ENCODE results near the gene HAND2.

Gene HAND2

GRCh38 chr4:173519111-173520101 lies 10.6 kb downstream of the HAND2 start:
- DNase-seq, result peak; percentile 66

GRCh38 chr4:173518425-173519102 lies 11.5 kb downstream of the HAND2 start:
- DNase-seq, result peak; percentile 51

- DNase-seq, result peak; percentile 62
Observed at GRCh38 chr4:173517781-173518424, 12.1 kb downstream of the HAND2 start.

GRCh38 chr4:173516621-173517524 lies 13.2 kb downstream of the HAND2 start:
- DNase-seq, result peak; percentile 78

GRCh38 chr4:173515458-173515857 lies 14.6 kb downstream of the HAND2 start:
- peak; percentile 32 for DNase-seq

GRCh38 chr4:173514641-173515217 lies 15.3 kb downstream of the HAND2 start:
- DNase-seq, result peak; percentile 21

- DNase-seq, result no peak
Observed at GRCh38 chr4:173513651-173514050, 16.4 kb downstream of the HAND2 start.

GRCh38 chr4:173511787-173512361 lies 18.2 kb downstream of the HAND2 start:
- no peak for DNase-seq

- peak; percentile 88 for DNase-seq
Observed at GRCh38 chr4:173509036-173510001, 20.7 kb downstream of the HAND2 start.

- DNase-seq, result peak; percentile 75
Observed at GRCh38 chr4:173508386-173509035, 21.5 kb downstream of the HAND2 start.

- peak; percentile 71 for DNase-seq
Observed at GRCh38 chr4:173507471-173508385, 22.3 kb downstream of the HAND2 start.

- peak; percentile 72 for DNase-seq
Observed at GRCh38 chr4:173506597-173507211, 23.3 kb downstream of the HAND2 start.

GRCh38 chr4:173505924-173506518 lies 24.0 kb downstream of the HAND2 start:
- peak; percentile 44 for DNase-seq

- DNase-seq, result no peak
Observed at GRCh38 chr4:173504181-173504503, 25.9 kb downstream of the HAND2 start.

- peak; percentile 29 for DNase-seq
Observed at GRCh38 chr4:173503330-173504180, 26.5 kb downstream of the HAND2 start.

GRCh38 chr4:173502282-173502681 lies 27.7 kb downstream of the HAND2 start:
- no peak for DNase-seq

Data from retina (tissue), 1 donor.